GM21717 (cell line): ENCODE measurements around the gene TMEM121B.

Source experiments
- ATAC-seq: cut with Tn5 transposase; IDR thresholded peaks from one replicate; pipeline ENCODE4 v1.9.1; 2021; ENCODE audit warnings: mild to moderate bottlenecking, moderate library complexity; ENCODE audit not compliant: unreplicated experiment

The TMEM121B gene

GRCh38 chr22:17113600-17113999 lies 7.6 kb downstream of the TMEM121B start:
- ATAC-seq = no peak

GRCh38 chr22:17112491-17113042 lies 8.6 kb downstream of the TMEM121B start:
- ATAC-seq = no peak

- no peak for ATAC-seq
Observed at GRCh38 chr22:17110791-17111550, 10.2 kb downstream of the TMEM121B start.

- ATAC-seq = no peak
Observed at GRCh38 chr22:17109976-17110375, 11.2 kb downstream of the TMEM121B start.

- no peak for ATAC-seq
Observed at GRCh38 chr22:17109113-17109865, 11.9 kb downstream of the TMEM121B start.

GRCh38 chr22:17108256-17109112 lies 12.7 kb downstream of the TMEM121B start:
- no peak for ATAC-seq

GRCh38 chr22:17107547-17107810 lies 13.7 kb downstream of the TMEM121B start:
- ATAC-seq = no peak

- no peak for ATAC-seq
Observed at GRCh38 chr22:17106785-17107546, 14.2 kb downstream of the TMEM121B start.

GRCh38 chr22:17106161-17106784 lies 14.9 kb downstream of the TMEM121B start:
- ATAC-seq = no peak

- ATAC-seq = no peak
Observed at GRCh38 chr22:17105143-17106129, 15.7 kb downstream of the TMEM121B start.

GRCh38 chr22:17104336-17104935 lies 16.7 kb downstream of the TMEM121B start:
- ATAC-seq = no peak

- no peak for ATAC-seq
Observed at GRCh38 chr22:17103351-17103750, 17.8 kb downstream of the TMEM121B start.

GRCh38 chr22:17102297-17102667 lies 18.9 kb downstream of the TMEM121B start:
- no peak for ATAC-seq

- no peak for ATAC-seq
Observed at GRCh38 chr22:17101475-17102296, 19.5 kb downstream of the TMEM121B start.

- ATAC-seq = no peak
Observed at GRCh38 chr22:17100621-17101020, 20.5 kb downstream of the TMEM121B start.

- no peak for ATAC-seq
Observed at GRCh38 chr22:17098379-17098819, 22.8 kb downstream of the TMEM121B start.

GRCh38 chr22:17097701-17098100 lies 23.5 kb downstream of the TMEM121B start:
- no peak for ATAC-seq

- no peak for ATAC-seq
Observed at GRCh38 chr22:17097062-17097461, 24.1 kb downstream of the TMEM121B start.
